AG04449 (cell line): ENCODE results near the gene SLC19A2.
A peak's percentile ranks its signal among the peaks of the same experiment; 100 is the strongest.

ENCODE experiments used
- CTCF ChIA-PET: fragments of 350-600 bp; formaldehyde crosslinking; extraction: SDS; loops from one replicate; lab custom pipeline; 2021; ENCODE audit warnings: antibody characterized with exemption; lab: Yijun Ruan, JAX
- POLR2A ChIA-PET: fragments of 400-600, 350-600 bp; formaldehyde crosslinking; extraction: SDS; loops from one replicate; lab custom pipeline; 2020; ENCODE audit warnings: antibody characterized with exemption, inconsistent platforms; lab: Yijun Ruan, JAX
- DNase-seq: peaks from one replicate; pipeline ENCODE4 v3.0.0-alpha.2; 2010; ENCODE audit warnings: low read depth, low spot score
- H3K4me3 ChIP-seq: 2 replicates; pipeline ENCODE4 v1.5.1; 2011; ENCODE audit warnings: low read depth, mild to moderate bottlenecking, control low read depth, low read length
- CTCF ChIP-seq: IDR thresholded peaks from one replicate; pipeline ENCODE4 v1.5.1; 2011; ENCODE audit warnings: mild to moderate bottlenecking, moderate library complexity, low read length, control low read depth, inconsistent platforms; ENCODE audit not compliant: insufficient read depth; ENCODE audit errors: missing control alignments

Gene SLC19A2

GRCh38 chr1:169468982-169469381 is 16.8 kb downstream of the SLC19A2 start:
- CTCF ChIA-PET = interaction anchor here (1.0 to 1.7 kb wide), 2 partner anchors 11 to 77 kb away, joined by 5 to 7 read pairs; no protein-coding TSS in a partner anchor
- no peak for DNase-seq

GRCh38 chr1:169466259-169467230 is 19.2 kb downstream of the SLC19A2 start:
- ChIA-PET POLR2A (no interaction called here), CTCF (interaction anchor here (0.5 to 4.4 kb wide), 3 partner anchors 11 to 81 kb away, joined by 3 to 43 read pairs (median 3); no protein-coding TSS in a partner anchor)
- peak; percentile 40 for TF ChIP-seq CTCF
- no peak overlapping the region for H3K4me3 ChIP-seq
- DNase-seq = no peak

More at GRCh38 chr1:169468982-169469381, 16.8 kb downstream of the SLC19A2 start:
- POLR2A ChIA-PET = no interaction called here
- no peak for TF ChIP-seq CTCF
- H3K4me3 ChIP-seq = no peak overlapping the region

GRCh38 chr1:169465281-169465680 is 20.5 kb downstream of the SLC19A2 start:
- no peak for TF ChIP-seq CTCF
- POLR2A ChIA-PET = no interaction called here
- CTCF ChIA-PET = interaction anchor here (4.4 kb wide), 1 partner anchor 82 kb away, joined by 43 read pairs; no protein-coding TSS in a partner anchor
- no peak overlapping the region for H3K4me3 ChIP-seq
- no peak for DNase-seq

- DNase-seq = no peak
- POLR2A ChIA-PET = no interaction called here
- H3K4me3 ChIP-seq = no peak overlapping the region
- CTCF ChIA-PET = no interaction called here
- TF ChIP-seq CTCF = no peak
Observed at GRCh38 chr1:169462385-169462784, 23.4 kb downstream of the SLC19A2 start.

- TF ChIP-seq CTCF = no peak
- DNase-seq = no peak
- H3K4me3 ChIP-seq = no peak overlapping the region
- ChIA-PET CTCF (interaction anchor here (1.5 kb wide), 1 partner anchor 84 kb away, joined by 4 read pairs; no protein-coding TSS in a partner anchor), POLR2A (no interaction called here)
Observed at GRCh38 chr1:169461390-169462000, 24.2 kb downstream of the SLC19A2 start.
